NCI-H1436 treated with DMSO at 0.1 percent for 48 hours (cell line): ENCODE measurements around the gene XRRA1.

Experiments
- DNase-seq: peaks from one replicate; lab custom pipeline; 2025; lab: John Stamatoyannopoulos, UW

XRRA1 gene

GRCh38 chr11:74950374-74950969 is 1.6 kb upstream of the XRRA1 start:
- no peak for DNase-seq

DNA sequence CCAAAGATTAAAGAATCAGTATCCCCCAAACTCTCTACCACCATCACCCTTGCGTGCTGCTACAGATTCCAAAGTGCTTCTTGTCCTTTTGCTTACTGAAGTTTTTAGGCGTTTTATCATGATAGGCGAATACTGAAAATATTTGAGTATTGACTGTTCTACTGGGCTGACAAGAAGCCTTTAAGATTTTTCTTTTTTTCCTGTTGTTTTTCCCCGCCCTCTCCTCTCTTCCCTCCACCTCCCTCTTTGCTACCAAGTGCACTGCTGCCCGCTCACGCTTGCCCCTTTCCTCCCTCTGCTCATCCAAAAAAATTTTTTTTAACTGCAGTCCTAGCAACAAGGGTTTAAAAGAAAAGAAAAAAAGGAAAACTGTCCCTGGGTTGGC is 854 bp upstream of the XRRA1 start:
- no peak for DNase-seq

- no peak for DNase-seq
These were observed 369 bp downstream of the XRRA1 start for GRCh38 chr11:74948546-74948897.

DNA sequence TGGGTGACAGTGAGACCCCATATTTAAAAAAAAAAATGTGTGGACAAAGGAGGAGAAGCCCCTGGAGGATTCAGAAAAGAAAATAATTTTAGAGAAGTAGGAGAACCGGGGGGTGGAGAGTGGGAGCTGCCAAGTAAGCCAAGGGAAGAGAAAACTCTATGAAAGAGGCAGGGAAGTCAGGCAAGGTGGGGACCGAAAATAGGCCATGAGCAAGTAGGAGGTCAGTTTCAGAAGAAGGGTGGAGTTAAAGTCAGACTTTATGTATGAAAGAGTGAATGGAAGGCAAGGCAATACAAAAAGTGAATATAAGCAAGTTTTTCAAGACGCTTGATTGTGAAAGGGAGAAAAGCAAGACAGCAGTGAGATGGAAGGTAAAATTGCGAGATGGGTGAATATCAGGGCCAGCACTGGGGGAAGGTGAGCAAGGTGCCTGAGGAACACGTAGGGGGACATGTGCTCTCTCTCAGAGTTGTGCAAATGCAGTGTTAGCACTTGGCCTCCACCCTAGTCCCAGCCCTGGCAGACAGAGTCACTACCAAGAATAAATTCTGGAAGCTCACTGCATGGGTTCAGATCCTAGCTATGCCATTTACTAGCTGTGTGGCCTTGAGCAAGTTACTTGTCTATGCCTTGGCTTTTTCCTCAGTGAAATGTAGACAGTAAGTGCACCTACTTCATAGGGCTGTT is 6.7 kb downstream of the XRRA1 start:
- DNase-seq: no peak

DNA sequence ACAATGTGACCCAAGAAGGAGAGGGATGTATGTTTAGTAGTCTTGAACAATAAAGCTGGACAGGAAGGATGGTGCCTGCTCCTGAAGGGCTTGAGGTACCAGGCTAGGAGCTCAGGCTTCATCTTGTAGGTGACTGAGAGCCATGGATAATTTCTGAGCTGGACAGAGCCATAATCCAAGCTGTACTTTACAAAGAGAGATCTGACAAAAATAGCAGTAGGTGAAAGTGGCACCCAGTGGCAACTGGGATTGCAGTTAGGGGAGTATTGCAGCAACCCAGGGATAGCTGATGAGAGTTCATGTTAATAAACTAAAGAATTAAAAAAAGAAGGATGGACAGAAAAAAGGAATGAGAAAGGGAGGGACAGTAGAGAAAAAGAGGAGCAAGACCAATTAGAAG is 7.4 kb downstream of the XRRA1 start:
- DNase-seq: no peak

DNA sequence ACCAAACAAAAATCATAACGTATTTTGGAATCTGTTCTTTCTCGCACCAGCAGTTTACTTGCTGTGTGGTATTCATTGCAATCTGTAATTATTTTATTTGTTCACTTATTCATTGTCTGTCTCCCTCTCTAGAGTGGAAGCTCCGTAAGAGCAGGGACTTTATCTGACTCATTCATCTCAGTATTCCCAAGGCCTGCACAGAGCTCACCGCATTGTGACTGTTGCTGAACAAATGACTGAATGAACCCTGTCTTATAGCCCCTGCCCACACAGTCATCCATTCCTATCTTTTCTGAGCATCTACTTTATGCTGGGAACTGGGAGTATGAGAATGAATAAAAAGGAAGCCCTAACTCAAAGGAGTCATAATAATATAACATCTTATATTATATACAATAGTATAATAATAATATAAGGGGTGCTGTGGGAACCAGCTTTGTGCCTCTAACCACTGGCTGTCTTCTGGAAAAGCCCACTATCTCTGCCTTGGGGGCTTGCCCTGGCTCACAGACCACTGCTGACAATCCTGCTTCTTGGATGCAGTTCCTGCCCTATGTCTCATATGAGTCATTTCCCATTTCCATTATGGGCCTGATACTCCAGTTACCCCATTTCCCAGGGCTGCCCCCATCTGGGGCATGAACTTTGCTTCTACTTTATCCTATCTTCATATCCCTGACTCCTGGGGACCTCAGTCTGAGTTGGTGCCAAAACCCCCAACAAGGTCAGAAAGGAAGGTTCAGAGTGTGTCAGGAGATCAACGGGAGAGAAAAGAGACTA is 11.0 kb downstream of the XRRA1 start:
- DNase-seq: no peak

DNA sequence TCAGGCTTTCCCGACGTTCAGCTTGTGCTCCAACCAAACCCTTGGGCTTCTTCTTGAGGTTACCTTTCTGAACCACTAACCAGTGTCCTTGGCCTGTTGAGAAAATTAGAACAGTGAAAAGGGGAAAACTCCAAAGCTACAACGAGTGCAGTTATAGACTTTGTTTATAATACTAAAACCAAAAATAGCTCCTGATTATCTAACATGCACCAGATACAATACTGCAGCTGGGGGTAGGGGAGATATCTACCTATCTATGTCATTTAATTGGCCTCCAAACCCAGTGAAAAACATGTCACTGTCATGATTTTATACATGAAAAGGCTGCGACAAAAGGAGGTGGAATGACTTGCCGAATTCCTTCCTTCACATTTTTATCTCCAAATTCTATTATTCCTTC is 11.9 kb downstream of the XRRA1 start:
- no peak for DNase-seq

DNA sequence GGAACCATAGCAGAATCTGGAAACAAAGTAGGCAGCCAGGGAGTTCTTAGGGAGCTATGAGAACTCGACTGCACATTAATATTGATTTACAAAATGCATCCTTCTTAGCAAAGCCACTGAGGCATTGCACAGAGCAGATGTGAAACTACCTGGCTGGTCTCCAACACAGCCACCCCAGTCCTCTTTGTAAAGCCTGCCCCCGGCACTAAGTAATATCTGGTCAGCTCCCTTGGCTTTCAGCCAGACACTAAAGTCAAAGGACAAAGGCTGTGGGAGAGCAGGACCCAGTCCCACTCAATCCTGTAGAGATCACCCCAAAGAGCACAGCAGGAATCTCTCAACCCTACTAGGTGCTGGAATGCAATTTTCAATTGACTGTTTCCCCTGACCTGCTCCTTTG is 12.8 kb downstream of the XRRA1 start:
- no peak for DNase-seq

DNA sequence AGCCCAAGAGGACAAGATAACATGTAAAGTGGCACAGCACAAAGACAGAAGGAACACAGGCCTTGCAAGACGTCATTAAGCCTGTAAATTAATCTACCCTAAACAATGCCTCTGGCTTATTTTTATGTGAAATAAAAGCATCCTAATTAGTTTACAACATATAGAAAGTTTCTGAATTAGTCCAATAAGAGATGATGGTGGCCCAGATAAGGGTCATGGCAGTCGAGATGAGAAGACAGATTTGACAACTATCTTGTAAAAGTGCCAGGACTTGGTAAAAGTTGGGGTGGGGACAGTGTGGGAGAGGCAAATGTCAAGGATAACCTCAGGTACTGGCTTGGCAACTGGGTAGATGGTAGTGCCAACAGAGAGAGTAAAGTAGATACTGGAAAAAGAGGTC is 13.6 kb downstream of the XRRA1 start:
- no peak for DNase-seq

DNA sequence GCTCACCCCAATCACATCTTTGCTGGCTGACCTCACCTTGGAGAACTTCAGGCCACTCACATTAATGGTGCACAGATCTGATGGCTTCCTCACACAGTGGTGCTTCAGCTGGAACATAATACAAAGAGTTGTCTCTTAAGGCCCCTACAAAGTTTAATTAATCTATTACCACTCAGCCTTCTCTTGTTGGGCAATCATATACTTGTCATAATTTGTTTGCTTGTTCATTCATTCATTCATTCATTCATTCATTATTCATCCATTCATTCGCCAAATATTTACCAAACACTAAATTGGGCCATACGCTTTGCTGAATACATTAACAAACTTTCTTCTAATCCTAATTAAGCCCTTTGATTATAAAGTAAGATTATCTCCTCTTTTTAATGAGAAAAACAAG is 15.1 kb downstream of the XRRA1 start:
- DNase-seq: no peak

DNA sequence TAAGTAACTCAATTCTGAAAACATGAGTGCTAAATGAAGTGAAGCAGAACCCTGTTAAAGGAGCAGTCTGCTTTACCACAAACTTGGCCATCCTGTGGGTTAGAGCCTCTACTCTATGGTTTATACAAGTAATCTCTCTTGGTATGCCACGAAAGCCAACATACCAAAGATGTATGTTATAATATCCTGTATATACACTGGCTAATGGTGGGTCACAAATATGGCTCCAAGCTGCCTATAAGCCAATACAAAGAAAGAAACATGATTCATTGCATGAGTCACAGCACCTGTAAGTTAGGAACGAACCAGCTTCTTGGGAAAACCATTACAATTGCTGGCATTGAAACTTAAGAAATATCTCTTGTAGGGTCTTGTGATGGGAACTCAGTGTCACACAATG is 16.1 kb downstream of the XRRA1 start:
- no peak for DNase-seq

- no peak for DNase-seq
These were observed 16.7 kb downstream of the XRRA1 start for GRCh38 chr11:74932169-74932568.

- peak; percentile 13 for DNase-seq
These were observed 19.2 kb downstream of the XRRA1 start for GRCh38 chr11:74929431-74930363.

DNA sequence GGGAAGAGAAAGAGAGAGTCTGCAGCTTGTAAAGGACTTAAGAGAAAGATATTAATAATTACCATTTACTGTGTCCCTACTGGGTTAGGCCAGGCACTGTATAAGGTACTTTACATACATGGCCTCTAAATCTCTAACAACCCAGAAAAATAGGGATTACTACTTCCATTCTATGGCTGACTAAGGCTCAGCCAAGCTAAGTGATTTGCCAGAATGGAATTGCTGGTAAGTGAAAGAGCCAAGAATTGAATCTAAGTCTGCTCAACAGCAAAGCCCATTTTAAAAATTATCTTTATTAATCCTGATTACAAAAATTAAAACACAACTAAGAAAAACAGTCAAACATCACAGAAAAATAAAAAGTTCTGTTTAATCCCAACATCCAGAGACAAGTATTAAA is 21.4 kb downstream of the XRRA1 start:
- DNase-seq: no peak

GRCh38 chr11:74926304-74927030 is 22.4 kb downstream of the XRRA1 start:
- DNase-seq: no peak

- no peak for DNase-seq
These were observed 23.6 kb downstream of the XRRA1 start for GRCh38 chr11:74925281-74925680.

GRCh38 chr11:74923125-74923524 is 25.8 kb downstream of the XRRA1 start:
- DNase-seq: no peak

GRCh38 chr11:74909812-74910211 is 39.1 kb downstream of the XRRA1 start:
- no peak for DNase-seq

DNA sequence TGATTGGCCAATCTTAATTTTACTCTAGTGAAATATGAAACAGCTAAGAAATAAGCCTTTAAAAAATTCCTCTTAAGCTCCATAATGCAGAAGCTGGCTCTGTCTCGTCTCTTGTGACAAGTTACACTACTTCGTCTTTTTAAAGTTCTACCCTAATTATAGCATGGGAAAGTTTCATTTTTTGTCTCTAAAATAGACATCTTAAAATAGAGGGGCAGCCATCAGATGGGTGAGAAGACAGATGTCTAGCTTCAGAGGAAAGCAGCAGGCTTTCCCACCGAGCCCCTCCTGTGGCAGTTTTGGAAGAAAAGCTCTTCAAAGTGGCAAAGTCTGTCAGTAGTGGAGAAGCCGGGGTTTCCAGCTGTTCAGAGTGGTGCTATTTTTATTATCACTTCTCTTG is 39.5 kb downstream of the XRRA1 start:
- no peak for DNase-seq

DNA sequence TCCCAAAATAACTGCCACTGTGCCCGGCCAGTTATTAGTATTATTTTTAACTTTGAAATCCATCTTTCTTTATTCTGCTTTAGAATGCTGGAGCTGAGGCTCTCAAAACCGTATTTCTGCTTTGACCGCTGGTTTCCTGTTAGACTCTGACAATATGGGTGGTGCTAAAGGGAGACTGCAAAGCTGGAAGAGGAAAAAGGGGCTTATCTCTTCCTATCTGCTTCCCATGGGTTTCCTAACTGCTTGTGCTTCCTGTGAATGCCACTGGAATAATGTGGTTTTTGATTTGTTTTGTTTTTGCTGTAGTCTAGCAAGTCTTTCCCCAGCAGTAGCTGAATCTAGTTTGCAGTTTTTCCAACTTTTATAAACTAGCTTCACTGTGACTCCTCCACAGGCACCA is 43.6 kb downstream of the XRRA1 start:
- no peak for DNase-seq

DNA sequence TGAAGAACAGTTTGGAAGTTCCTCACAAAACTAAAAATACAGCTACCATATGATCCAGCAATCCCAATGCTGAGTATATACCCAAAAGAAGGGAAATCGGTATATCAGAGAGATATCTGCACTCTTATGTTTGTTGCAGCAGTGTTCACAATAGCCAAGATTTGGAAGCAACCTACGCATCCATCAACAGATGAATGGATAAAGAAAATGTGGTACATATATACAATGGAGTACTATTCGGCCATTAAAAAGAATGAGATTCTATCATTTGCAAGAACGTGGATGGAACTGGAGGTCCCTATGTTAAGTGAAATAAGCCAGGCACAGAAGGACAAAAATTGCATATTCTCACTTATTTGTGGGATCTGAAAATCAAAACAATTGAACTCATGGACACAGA is 46.5 kb downstream of the XRRA1 start:
- DNase-seq: no peak

- no peak for DNase-seq
These were observed 52.6 kb downstream of the XRRA1 start for GRCh38 chr11:74896311-74896710.
